Upper lobe of right lung (tissue), 1 donor: ENCODE measurements around the gene PNMA8C. TPM values are rescaled to one million over a fixed set of nuclear protein-coding genes. Genes with fewer than 3 reads are reported as not detected.
"Not testable (repeated sequence)": the region's sequence is repeated elsewhere in the genome, so short reads cannot be mapped to it uniquely, and the experiment has no call there.

ENCODE experiments used
- ATAC-seq: fragments of 200-7000 bp; cut with Tn5 transposase; one replicate; pipeline ENCODE4 v1.9.1; 2020; ENCODE audit warnings: mild to moderate bottlenecking, moderate library complexity
- DNase-seq: peaks from one replicate; pipeline ENCODE4 v3.0.0-alpha.2; 2020
- H3K27ac ChIP-seq: fragments of 200-600 bp; one replicate; pipeline ENCODE4 v1.8.0; 2022
- H3K27me3 ChIP-seq: fragments of 200-600 bp; one replicate; pipeline ENCODE4 v1.8.0; 2022; ENCODE audit warnings: mild to moderate bottlenecking
- H3K36me3 ChIP-seq: fragments of 200-600 bp; one replicate; pipeline ENCODE4 v1.8.0; 2022
- H3K4me1 ChIP-seq: fragments of 200-600 bp; one replicate; pipeline ENCODE4 v1.8.0; 2022
- H3K4me3 ChIP-seq: fragments of 200-600 bp; one replicate; pipeline ENCODE4 v1.8.0; 2022; ENCODE audit warnings: mild to moderate bottlenecking
- H3K9me3 ChIP-seq: fragments of 200-600 bp; one replicate; pipeline ENCODE4 v1.8.0; 2022
- intact Hi-C: fragments of 100-400 bp; cut with DNase I; formaldehyde crosslinking; loops from one replicate; pipeline ENCODE4 v1.11.0; 2022
- total RNA-seq: library from RNA; stranded (reverse); fragmentation: NEBNext Ultra II Directional; extraction: Animal tissue kit (Norgen Biotek cat#: 25700); gene quantifications from one replicate; pipeline ENCODE4 v1.2.1, GENCODE V29; 2021
- TF ChIP-seq, protein P1 (sequence below): fragments of 200-600 bp; IDR thresholded peaks from one replicate; pipeline ENCODE4 v1.8.0; 2022; ENCODE audit warnings: antibody characterized with exemption
- donor health status: DM: no; HTN: yes; CAD: no; lungs with severe emphysema.

PNMA8C gene
- total RNA-seq, 1 donor from 2014 or later = not detected

DNA sequence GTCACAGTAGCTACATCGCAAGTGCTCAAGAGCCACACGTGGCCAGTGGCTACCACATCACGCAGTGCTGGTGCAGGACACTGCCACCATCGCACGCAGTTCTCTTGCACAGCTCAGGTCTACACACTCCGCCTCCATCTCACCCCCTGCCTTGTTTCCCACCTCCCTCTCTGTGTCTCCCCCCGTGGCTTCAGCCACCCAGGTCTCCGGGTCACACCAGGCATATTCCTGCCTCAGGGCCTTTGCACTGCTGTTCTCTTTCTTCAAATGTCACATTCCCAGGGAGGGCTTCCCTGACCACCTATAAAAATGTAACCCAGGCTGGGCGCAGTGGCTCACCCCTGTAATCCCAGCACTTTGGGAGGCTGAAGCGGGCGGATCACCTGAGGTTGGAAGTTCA is 26.0 kb downstream of the PNMA8C start:
- peaks cover 33% of the 10 kb centered on the region for H3K27me3 ChIP-seq
- intact Hi-C loops = no loop called here
- no peak overlapping the region for H3K27ac ChIP-seq
- H3K9me3 ChIP-seq = no peaks in the 10 kb centered on the region
- no peak overlapping the region for H3K4me3 ChIP-seq
- ATAC-seq (no peak), DNase-seq (no peak)
- no peaks in the 10 kb centered on the region for H3K36me3 ChIP-seq
- peaks cover 5% of the 10 kb centered on the region for H3K4me1 ChIP-seq
- TF ChIP-seq, protein P1, sequence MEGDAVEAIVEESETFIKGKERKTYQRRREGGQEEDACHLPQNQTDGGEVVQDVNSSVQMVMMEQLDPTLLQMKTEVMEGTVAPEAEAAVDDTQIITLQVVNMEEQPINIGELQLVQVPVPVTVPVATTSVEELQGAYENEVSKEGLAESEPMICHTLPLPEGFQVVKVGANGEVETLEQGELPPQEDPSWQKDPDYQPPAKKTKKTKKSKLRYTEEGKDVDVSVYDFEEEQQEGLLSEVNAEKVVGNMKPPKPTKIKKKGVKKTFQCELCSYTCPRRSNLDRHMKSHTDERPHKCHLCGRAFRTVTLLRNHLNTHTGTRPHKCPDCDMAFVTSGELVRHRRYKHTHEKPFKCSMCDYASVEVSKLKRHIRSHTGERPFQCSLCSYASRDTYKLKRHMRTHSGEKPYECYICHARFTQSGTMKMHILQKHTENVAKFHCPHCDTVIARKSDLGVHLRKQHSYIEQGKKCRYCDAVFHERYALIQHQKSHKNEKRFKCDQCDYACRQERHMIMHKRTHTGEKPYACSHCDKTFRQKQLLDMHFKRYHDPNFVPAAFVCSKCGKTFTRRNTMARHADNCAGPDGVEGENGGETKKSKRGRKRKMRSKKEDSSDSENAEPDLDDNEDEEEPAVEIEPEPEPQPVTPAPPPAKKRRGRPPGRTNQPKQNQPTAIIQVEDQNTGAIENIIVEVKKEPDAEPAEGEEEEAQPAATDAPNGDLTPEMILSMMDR = no peak

DNA sequence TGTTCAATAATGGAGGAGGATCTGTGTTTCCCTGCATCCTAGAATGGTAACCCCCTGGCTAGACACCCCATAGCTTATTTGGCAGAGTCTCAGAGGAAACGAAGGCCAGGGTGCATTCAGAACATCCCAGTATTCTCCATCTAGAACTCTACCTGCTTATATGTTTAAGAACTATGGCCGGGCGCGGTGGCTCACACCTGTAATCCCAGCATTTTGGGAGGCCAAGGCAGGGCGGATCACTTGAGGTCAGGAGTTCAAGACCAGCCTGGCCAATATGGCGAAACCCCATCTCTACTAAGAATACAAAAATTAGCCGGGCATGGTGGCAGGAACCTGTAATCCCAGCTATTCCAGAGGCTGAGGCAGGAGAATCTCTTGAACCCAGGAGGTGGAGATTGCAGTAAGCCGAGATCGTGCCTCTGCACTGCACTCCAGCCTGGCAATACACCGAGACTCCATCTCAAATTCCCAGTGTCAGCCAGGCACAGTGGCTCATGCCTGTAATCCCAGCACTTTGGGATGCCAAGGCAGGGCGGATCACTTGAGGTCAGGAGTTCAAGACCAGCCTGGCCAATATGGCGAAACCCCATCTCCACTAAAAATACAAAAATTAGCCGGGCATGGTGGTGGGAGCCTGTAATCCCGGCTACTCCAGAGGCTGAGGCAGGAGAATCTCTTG is 30.8 kb downstream of the PNMA8C start:
- H3K27ac ChIP-seq, H3K9me3 ChIP-seq, H3K27me3 ChIP-seq, H3K4me3 ChIP-seq, ATAC-seq, H3K4me1 ChIP-seq, H3K36me3 ChIP-seq: not testable (repeated sequence)
- intact Hi-C loops = loop anchor here (5.0 kb wide), 1 partner anchor 89 kb away; no protein-coding TSS in a partner anchor
- peak; percentile 36 for DNase-seq

DNA sequence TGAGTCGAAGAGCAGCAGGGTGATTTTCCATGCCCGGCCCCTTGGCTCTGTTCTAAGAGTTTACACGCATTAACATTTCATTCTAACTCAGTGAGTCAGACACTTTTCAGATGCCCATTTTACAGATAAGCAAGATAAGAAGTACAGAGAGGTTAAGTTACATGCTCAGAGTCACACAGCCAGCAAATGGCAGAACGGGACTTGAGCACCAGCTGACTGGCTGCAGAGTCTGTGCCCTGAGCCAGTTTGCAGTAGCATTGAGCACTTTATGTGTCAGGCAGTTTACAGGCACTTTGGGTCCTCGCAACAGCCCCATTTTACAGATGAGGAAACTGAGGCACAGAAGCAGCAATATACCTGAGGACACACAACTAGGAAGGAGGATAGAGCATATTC is 34.3 kb downstream of the PNMA8C start:
- Histone ChIP-seq H3K27me3 (peaks cover 6% of the 10 kb centered on the region), H3K36me3 (peaks cover 20% of the 10 kb centered on the region), H3K9me3 (no peaks in the 10 kb centered on the region), H3K27ac (no peak overlapping the region), H3K4me3 (no peak overlapping the region), H3K4me1 (peaks cover 11% of the 10 kb centered on the region)
- intact Hi-C loops = no loop called here
- TF ChIP-seq, protein P1 = no peak
- no peak for DNase-seq
- no peak for ATAC-seq

DNA sequence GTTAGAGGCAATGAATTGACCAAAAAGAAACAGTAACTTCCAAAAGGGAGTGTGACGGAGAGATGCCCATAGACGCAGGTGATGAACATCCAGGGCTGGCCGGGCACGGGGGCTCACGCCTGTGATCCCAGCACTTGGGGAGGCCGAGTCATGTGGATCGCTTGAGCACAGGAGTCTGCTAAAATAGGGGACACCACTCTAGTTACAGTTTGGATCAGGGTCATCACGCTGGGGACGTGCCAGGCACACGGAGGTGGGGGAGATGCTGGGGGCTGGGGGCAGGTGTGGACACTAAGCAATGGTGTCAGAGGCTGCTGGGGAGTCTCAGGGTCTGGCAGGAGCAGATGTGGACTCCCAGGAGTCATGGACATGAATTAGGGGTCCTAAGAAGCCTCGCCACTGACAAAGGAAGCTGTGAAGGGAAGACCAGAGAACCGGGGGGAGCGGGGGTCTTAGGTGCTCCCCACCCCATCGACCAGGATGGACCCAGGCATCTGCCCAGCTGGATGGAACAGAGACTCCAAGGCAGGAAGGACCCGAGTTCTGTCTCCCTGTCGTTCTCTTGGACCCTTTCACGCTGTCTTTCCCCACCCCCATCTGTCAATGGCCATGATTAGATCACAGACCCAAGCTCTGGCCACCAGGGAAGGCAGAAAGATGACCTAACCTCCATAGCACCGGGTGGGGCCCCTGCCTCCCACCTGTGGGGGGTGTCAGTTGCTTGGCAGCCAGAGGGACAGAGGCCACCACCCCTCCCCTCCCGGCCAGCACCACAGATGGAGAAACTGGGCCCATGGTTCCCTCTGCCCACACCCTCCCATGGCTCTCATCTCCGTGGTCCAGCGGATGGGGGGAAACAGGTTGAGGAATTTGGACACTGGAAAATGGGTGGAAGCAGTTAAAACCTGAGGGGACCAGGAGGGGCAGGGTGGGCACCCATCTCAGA is 35.0 kb downstream of the PNMA8C start:
- TF ChIP-seq, protein P1 = no peak
- DNase-seq (peak; percentile 59), ATAC-seq (no peak)
- intact Hi-C loops = no loop called here
- Histone ChIP-seq H3K36me3 (peaks cover 25% of the 10 kb centered on the region), H3K27ac (no peak overlapping the region), H3K27me3 (peaks cover under 1% of the 10 kb centered on the region), H3K4me3 (no peak overlapping the region), H3K9me3 (no peaks in the 10 kb centered on the region), H3K4me1 (peaks cover 11% of the 10 kb centered on the region)

DNA sequence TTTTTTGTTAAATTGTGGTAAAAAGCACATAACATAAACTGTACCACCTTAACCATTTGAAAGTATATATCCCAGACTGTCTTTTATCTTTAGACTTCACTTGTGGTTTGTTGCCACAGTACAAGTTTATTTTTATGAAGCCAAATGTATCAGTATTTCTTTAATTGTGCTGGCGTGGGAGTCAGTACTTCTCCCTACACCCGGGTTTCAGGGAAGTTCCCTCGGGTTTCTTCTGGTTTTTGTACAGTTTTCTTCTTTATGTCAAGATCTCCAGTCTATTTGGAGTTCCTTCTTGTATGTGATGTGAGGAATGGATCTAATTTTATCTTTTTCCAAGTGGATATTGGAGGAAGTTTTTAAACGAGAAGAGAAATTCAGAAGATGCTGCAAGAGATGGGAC is 35.9 kb downstream of the PNMA8C start:
- H3K36me3 ChIP-seq = peaks cover 33% of the 10 kb centered on the region
- H3K27me3 ChIP-seq = no peaks in the 10 kb centered on the region
- H3K9me3 ChIP-seq = no peaks in the 10 kb centered on the region
- H3K4me1 ChIP-seq = peaks cover 11% of the 10 kb centered on the region
- H3K4me3 ChIP-seq = no peak overlapping the region
- ATAC-seq (no peak), DNase-seq (no peak)
- H3K27ac ChIP-seq = no peak overlapping the region
- intact Hi-C loops = no loop called here
- TF ChIP-seq, protein P1 = no peak

DNA sequence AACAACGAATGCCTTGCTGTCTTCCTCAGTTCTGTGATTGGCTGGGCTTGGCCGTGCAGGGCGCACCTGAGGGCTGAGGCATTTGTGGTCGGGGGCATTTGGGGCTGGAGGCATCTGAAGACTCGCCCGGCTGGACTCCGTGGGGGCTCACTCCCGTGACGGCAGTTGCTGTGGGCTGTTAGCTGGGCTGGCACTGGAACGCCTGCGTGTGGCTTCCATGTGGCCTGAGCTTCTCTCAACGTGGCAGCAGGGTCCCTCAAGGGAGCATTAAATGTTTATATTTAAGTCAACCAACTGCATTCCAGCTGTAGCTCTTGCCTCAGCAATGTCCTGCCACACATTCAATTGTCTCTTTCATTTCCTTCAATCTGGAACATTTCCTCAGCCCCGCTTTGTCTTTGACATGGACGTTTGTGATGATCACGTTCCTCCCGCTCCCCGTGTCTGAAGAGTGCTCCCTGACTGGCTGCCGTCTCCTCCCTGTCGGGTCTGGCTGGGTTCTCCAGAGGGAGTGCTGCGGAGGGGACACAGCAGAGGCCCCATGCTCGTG is 36.4 kb downstream of the PNMA8C start:
- Histone ChIP-seq H3K36me3 (peaks cover 38% of the 10 kb centered on the region), H3K4me3 (no peak overlapping the region)

More for the DNA sequence above, 36.4 kb downstream of the PNMA8C start:
- peak; percentile 3 for ATAC-seq
- TF ChIP-seq, protein P1 = no peak
- H3K4me1 ChIP-seq = peaks cover 11% of the 10 kb centered on the region
- H3K27me3 ChIP-seq = no peaks in the 10 kb centered on the region
- H3K27ac ChIP-seq = peak overlapping the region; percentile 25
- intact Hi-C loops = no loop called here
- DNase-seq = peak; percentile 66
- H3K9me3 ChIP-seq = no peaks in the 10 kb centered on the region
